IMR-90 (cell line): Measurements from ENCODE around the gene TMEM256. TPM values are rescaled to one million over a fixed set of nuclear protein-coding genes. Genes with fewer than 3 reads are reported as not detected.

ENCODE experiments used
- ATAC-seq: fragments of 200-7000 bp; cut with Tn5 transposase; 2 replicates; pipeline ENCODE4 v1.9.1; 2020; ENCODE audit warnings: low read depth, mild to moderate bottlenecking, moderate library complexity
- BruUV-seq: library from RNA; stranded (reverse); fragments of 400-500 nt; replicated peaks from 2 replicates; lab custom pipeline; 2021; lab: Mats Ljungman, UMichigan
- CTCF ChIA-PET: fragments of 300-600 bp; formaldehyde crosslinking; extraction: SDS; loops from one replicate; lab custom pipeline; 2021; ENCODE audit warnings: antibody characterized with exemption; lab: Yijun Ruan, JAX
- POLR2A ChIA-PET: fragments of 300-600 bp; sonication (Branson Sonifier 250); formaldehyde crosslinking; loops from one replicate; lab custom pipeline; 2022; ENCODE audit warnings: antibody characterized with exemption; ENCODE audit not compliant: unreplicated experiment; lab: Charles Lee
- DNase-seq: peaks from one replicate; pipeline ENCODE4 v3.0.0; 2013
- H2AFZ ChIP-seq: replicated peaks from 2 replicates; pipeline ENCODE3; 2013; ENCODE audit warnings: low read length, mild to moderate bottlenecking; ENCODE audit not compliant: poor library complexity
- H2AK5ac ChIP-seq: 2 replicates; pipeline ENCODE4 v1.6.1; 2013; ENCODE audit warnings: low read depth, low read length, inconsistent platforms
- H2AK9ac ChIP-seq: replicated peaks from 2 replicates; pipeline ENCODE3; 2013; ENCODE audit warnings: mild to moderate bottlenecking, low read depth, low read length, moderate library complexity; ENCODE audit not compliant: poor library complexity
- H2BK120ac ChIP-seq: 2 replicates; pipeline ENCODE4 v1.6.1; 2013; ENCODE audit warnings: low read depth, low read length, inconsistent platforms
- H2BK15ac ChIP-seq: 3 replicates; pipeline ENCODE4 v1.6.1; 2013; ENCODE audit warnings: low read depth, low read length, inconsistent platforms
- H2BK20ac ChIP-seq: 2 replicates; pipeline ENCODE4 v1.6.1; 2013; ENCODE audit warnings: low read depth, mild to moderate bottlenecking, inconsistent platforms, low read length, moderate library complexity
- H2BK5ac ChIP-seq: 2 replicates; pipeline ENCODE4 v1.6.1; 2013; ENCODE audit warnings: mild to moderate bottlenecking, low read depth, low read length, inconsistent platforms; ENCODE audit not compliant: poor library complexity, severe bottlenecking
- H3K14ac ChIP-seq: replicated peaks from 2 replicates; pipeline ENCODE4 v1.6.1; 2013; ENCODE audit warnings: low read depth, low read length, inconsistent platforms
- H3K18ac ChIP-seq: 2 replicates; pipeline ENCODE4 v1.6.1; 2013; ENCODE audit warnings: low read depth, low read length, control low read depth
- H3K23ac ChIP-seq: 2 replicates; pipeline ENCODE4 v1.6.1; 2013; ENCODE audit warnings: low read depth, low read length, inconsistent platforms
- H3K27ac ChIP-seq: 2 replicates; pipeline ENCODE4 v1.5.1; 2013; ENCODE audit warnings: mild to moderate bottlenecking, control low read depth, low read length; ENCODE audit not compliant: insufficient read depth
- H3K27me3 ChIP-seq: 2 replicates; pipeline ENCODE4 v1.6.1; 2013; ENCODE audit warnings: low read length; ENCODE audit not compliant: control insufficient read depth, insufficient read depth
- H3K36me3 ChIP-seq: 2 replicates; pipeline ENCODE4 v1.6.1; 2013; ENCODE audit warnings: low read length, mixed read lengths; ENCODE audit not compliant: control insufficient read depth, insufficient read depth
- H3K4ac ChIP-seq: 2 replicates; pipeline ENCODE4 v1.6.1; 2013; ENCODE audit warnings: low read depth, low read length, inconsistent platforms
- H3K4me1 ChIP-seq: 2 replicates; pipeline ENCODE4 v1.6.1; 2013; ENCODE audit warnings: low read length, mixed read lengths; ENCODE audit not compliant: control insufficient read depth, insufficient read depth
- H3K4me2 ChIP-seq: 2 replicates; pipeline ENCODE4 v1.6.1; 2013; ENCODE audit warnings: low read depth, mild to moderate bottlenecking, control low read depth, low read length, moderate library complexity
- H3K4me3 ChIP-seq: 2 replicates; pipeline ENCODE4 v1.5.1; 2013; ENCODE audit warnings: low read depth, mild to moderate bottlenecking, control low read depth, low read length, moderate library complexity; ENCODE audit not compliant: insufficient read depth
- H3K56ac ChIP-seq: 2 replicates; pipeline ENCODE4 v1.6.1; 2013; ENCODE audit warnings: low read length, inconsistent platforms; ENCODE audit not compliant: insufficient read depth; ENCODE audit errors: extremely low read depth
- H3K79me1 ChIP-seq, 2 experiments: 2 replicates each; pipeline ENCODE4 v1.6.1; 2013; ENCODE audit warnings: low read length in 2 of 2, inconsistent platforms in 1 of 2, low read depth in 1 of 2
- H3K9ac ChIP-seq: 2 replicates; pipeline ENCODE4 v1.6.1; 2013; ENCODE audit warnings: low read depth, low read length, control low read depth
- H3K9me1 ChIP-seq: 2 replicates; pipeline ENCODE4 v1.6.1; 2013; ENCODE audit warnings: low read length, inconsistent platforms; ENCODE audit not compliant: insufficient read depth
- H3K9me3 ChIP-seq: 2 replicates; pipeline ENCODE4 v1.6.1; 2013; ENCODE audit warnings: low read length; ENCODE audit not compliant: control insufficient read depth, insufficient read depth
- H4K20me1 ChIP-seq: 2 replicates; pipeline ENCODE4 v1.6.1; 2013; ENCODE audit warnings: low read length, inconsistent platforms; ENCODE audit not compliant: insufficient read depth
- H4K5ac ChIP-seq: 2 replicates; pipeline ENCODE4 v1.6.1; 2013; ENCODE audit warnings: mild to moderate bottlenecking, low read depth, low read length, control low read depth
- H4K8ac ChIP-seq, 2 experiments: 2 replicates each; pipeline ENCODE4 v1.6.1; 2013; ENCODE audit warnings: low read depth in 2 of 2, low read length in 2 of 2, control low read depth in 1 of 2, inconsistent platforms in 1 of 2
- H4K91ac ChIP-seq: 2 replicates; pipeline ENCODE4 v1.6.1; 2013; ENCODE audit warnings: low read depth, low read length, inconsistent platforms; ENCODE audit not compliant: insufficient read depth
- BHLHE40 ChIP-seq: fragments of 150-350 bp; IDR thresholded peaks from 2 replicates; pipeline ENCODE4 v1.6.1; 2016; ENCODE audit warnings: mild to moderate bottlenecking, low read depth, low read length
- CEBPB ChIP-seq: IDR thresholded peaks from 2 replicates; pipeline ENCODE4 v1.6.1; 2012; ENCODE audit warnings: low read depth, low read length, improper control_type of control experiment
- CHD1 ChIP-seq: IDR thresholded peaks from 2 replicates; pipeline ENCODE4 v1.6.1; 2012; ENCODE audit warnings: low read depth, low read length, improper control_type of control experiment
- CTCF ChIP-seq: conservative IDR thresholded peaks from 2 replicates; pipeline ENCODE4 v1.5.1; 2012; ENCODE audit warnings: mild to moderate bottlenecking, low read depth, low read length, improper control_type of control experiment
- ELK1 ChIP-seq: fragments of 150-350 bp; IDR thresholded peaks from 2 replicates; pipeline ENCODE4 v1.6.1; 2016; ENCODE audit warnings: low read depth, mild to moderate bottlenecking, low read length, moderate library complexity, borderline replicate concordance
- FOS ChIP-seq: fragments of 150-350 bp; IDR thresholded peaks from 2 replicates; pipeline ENCODE4 v1.6.1; 2016; ENCODE audit warnings: low read depth, low read length
- MAFK ChIP-seq: IDR thresholded peaks from 2 replicates; pipeline ENCODE4 v1.6.1; 2012; ENCODE audit warnings: low read depth, low read length, improper control_type of control experiment
- MAZ ChIP-seq: IDR thresholded peaks from 2 replicates; pipeline ENCODE4 v1.6.1; 2012; ENCODE audit warnings: low read depth, mild to moderate bottlenecking, low read length, improper control_type of control experiment, moderate library complexity, borderline replicate concordance
- MXI1 ChIP-seq: IDR thresholded peaks from 2 replicates; pipeline ENCODE4 v1.6.1; 2012; ENCODE audit warnings: low read depth, mild to moderate bottlenecking, low read length, moderate library complexity, borderline replicate concordance
- NFE2L2 ChIP-seq: fragments of 150-350 bp; IDR thresholded peaks from 2 replicates; pipeline ENCODE4 v1.6.1; 2016; ENCODE audit warnings: low read depth, mild to moderate bottlenecking, low read length
- POLR2A ChIP-seq: IDR thresholded peaks from 2 replicates; pipeline ENCODE4 v1.6.1; 2012; ENCODE audit warnings: mild to moderate bottlenecking, low read depth, low read length
- RAD21 ChIP-seq: IDR thresholded peaks from 2 replicates; pipeline ENCODE4 v1.6.1; 2012; ENCODE audit warnings: low read length, improper control_type of control experiment
- RCOR1 ChIP-seq: IDR thresholded peaks from 2 replicates; pipeline ENCODE4 v1.6.1; 2012; ENCODE audit warnings: mild to moderate bottlenecking, low read length, improper control_type of control experiment; ENCODE audit not compliant: insufficient replicate concordance
- RFX5 ChIP-seq: IDR thresholded peaks from 2 replicates; pipeline ENCODE4 v1.8.0; 2012; ENCODE audit warnings: low read depth, mild to moderate bottlenecking, low read length, moderate library complexity
- SMC3 ChIP-seq: fragments of 150-350 bp; IDR thresholded peaks from 2 replicates; pipeline ENCODE4 v1.6.1; 2016; ENCODE audit warnings: low read depth, mild to moderate bottlenecking, antibody characterized with exemption, low read length, moderate library complexity
- USF2 ChIP-seq: fragments of 150-350 bp; IDR thresholded peaks from 2 replicates; pipeline ENCODE4 v1.6.1; 2017; ENCODE audit warnings: mild to moderate bottlenecking, antibody characterized with exemption, low read length, low read depth
- WGBS, 2 experiments: methylation state at CpG; one replicate each; pipeline versions ENCODE4 v1.1.5 to v1.1.7; 2013; ENCODE audit warnings: missing lambda C conversion rate in 2 of 2; ENCODE audit not compliant: insufficient read length in 1 of 2; ENCODE audit errors: extremely low coverage in 2 of 2; 5-methylcytosine and 5-hydroxymethylcytosine counted together
- dilution Hi-C: fragments of 300-500 bp; cut with HindIII; formaldehyde crosslinking; loops from one replicate; pipeline ENCODE4 v1.14.3; 2018; ENCODE audit warnings: low sequenced_read_pairs; ENCODE audit not compliant: unreplicated experiment
- in situ Hi-C: fragments of 300-500 bp; cut with MboI; formaldehyde crosslinking; loops from 3 replicates; pipeline ENCODE4 v1.14.3; 2019; ENCODE audit warnings: low sequenced_read_pairs, inconsistent platforms, mixed read lengths
- intact Hi-C: fragments of 100-400 bp; cut with micrococcal nuclease; formaldehyde crosslinking; loops from 2 replicates; pipeline ENCODE4 v1.10.0; 2022
- polyA plus RNA-seq, 3 experiments: library from polyadenylated mRNA; depleted of rRNA; stranded (reverse); fragments of >200 nt; gene quantifications; 2 replicates each; pipeline ENCODE4 v1.2.3, GENCODE V29; 2012; ENCODE audit warnings: low replicate concordance in 1 of 3
- total RNA-seq: library from RNA; depleted of rRNA; stranded (reverse); fragments of >200 nt; gene quantifications from 2 replicates; pipeline ENCODE4 v1.2.3, GENCODE V29; 2012

The TMEM256 gene
- total and polyA plus RNA-seq, 2 of the 4 experiments (the other 2 are of a cell fraction), result 38.4 to 174 TPM

GRCh38 chr17:7407082-7407481 is 3.2 kb upstream of the TMEM256 start:
- Histone ChIP-seq H3K27me3 (no peaks in the 10 kb centered on the region), H3K4me1 (peaks cover 9% of the 10 kb centered on the region), H4K20me1 (peaks cover 7% of the 10 kb centered on the region), H3K4me2 (no peak overlapping the region; the same call in 1 of the 2 replicates), H3K9me3 (no peaks in the 10 kb centered on the region), H4K91ac (no peak overlapping the region), H3K4me3 (no peak overlapping the region), H2BK20ac (no peak overlapping the region), H2BK15ac (no peak overlapping the region), H3K14ac (no peak overlapping the region), H2AK5ac (no peak overlapping the region), H3K4ac (no peak overlapping the region), H3K9ac (no peak overlapping the region), H2BK5ac (no peak overlapping the region), H3K36me3 (peaks cover 26% of the 10 kb centered on the region), H3K9me1 (0 out of 2 replicates have a peak, but pooled peaks cover 4% of the 10 kb centered on the region), H4K5ac (no peak overlapping the region), H3K27ac (no peak overlapping the region), H3K79me1 (peaks cover 7 to 44% of the 10 kb centered on the region in 2 experiments), H3K23ac (no peak overlapping the region), H2BK120ac (no peak overlapping the region), H2AK9ac (no peak overlapping the region), H4K8ac (no peak overlapping the region), H2AFZ (no peak overlapping the region), H3K18ac (no peak overlapping the region), H3K56ac (no peak overlapping the region)
- intact Hi-C loops, result no loop called here
- BruUV-seq, result no TSS peak
- ChIA-PET POLR2A (no interaction called here), CTCF (no interaction called here)
- no CpG with 5 or more reads among the region's 13 CpGs for WGBS, 2 experiments
- no peak for DNase-seq
- dilution Hi-C loops, result no loop called here
- no peak for ATAC-seq
- in situ Hi-C loops, result no loop called here
- TF ChIP-seq ELK1 (no peak), NFE2L2 (no peak), MAFK (no peak), RAD21 (no peak), POLR2A (no peak), CHD1 (no peak), CTCF (no peak), RCOR1 (no peak), BHLHE40 (no peak), CEBPB (no peak), MAZ (no peak), RFX5 (no peak), USF2 (no peak), SMC3 (no peak), FOS (no peak), MXI1 (no peak)
